Cerebellar cortex (tissue), 1 donor: Measurements from ENCODE around the gene KLHL20.
"Not testable (repeated sequence)": the region's sequence is repeated elsewhere in the genome, so short reads cannot be mapped to it uniquely, and the experiment has no call there.

Experiments used
- DNase-seq: peaks from one replicate; pipeline ENCODE4 v3.0.0-alpha.2; 2015; ENCODE audit warnings: low spot score

KLHL20 gene, protein sequence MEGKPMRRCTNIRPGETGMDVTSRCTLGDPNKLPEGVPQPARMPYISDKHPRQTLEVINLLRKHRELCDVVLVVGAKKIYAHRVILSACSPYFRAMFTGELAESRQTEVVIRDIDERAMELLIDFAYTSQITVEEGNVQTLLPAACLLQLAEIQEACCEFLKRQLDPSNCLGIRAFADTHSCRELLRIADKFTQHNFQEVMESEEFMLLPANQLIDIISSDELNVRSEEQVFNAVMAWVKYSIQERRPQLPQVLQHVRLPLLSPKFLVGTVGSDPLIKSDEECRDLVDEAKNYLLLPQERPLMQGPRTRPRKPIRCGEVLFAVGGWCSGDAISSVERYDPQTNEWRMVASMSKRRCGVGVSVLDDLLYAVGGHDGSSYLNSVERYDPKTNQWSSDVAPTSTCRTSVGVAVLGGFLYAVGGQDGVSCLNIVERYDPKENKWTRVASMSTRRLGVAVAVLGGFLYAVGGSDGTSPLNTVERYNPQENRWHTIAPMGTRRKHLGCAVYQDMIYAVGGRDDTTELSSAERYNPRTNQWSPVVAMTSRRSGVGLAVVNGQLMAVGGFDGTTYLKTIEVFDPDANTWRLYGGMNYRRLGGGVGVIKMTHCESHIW

DNA sequence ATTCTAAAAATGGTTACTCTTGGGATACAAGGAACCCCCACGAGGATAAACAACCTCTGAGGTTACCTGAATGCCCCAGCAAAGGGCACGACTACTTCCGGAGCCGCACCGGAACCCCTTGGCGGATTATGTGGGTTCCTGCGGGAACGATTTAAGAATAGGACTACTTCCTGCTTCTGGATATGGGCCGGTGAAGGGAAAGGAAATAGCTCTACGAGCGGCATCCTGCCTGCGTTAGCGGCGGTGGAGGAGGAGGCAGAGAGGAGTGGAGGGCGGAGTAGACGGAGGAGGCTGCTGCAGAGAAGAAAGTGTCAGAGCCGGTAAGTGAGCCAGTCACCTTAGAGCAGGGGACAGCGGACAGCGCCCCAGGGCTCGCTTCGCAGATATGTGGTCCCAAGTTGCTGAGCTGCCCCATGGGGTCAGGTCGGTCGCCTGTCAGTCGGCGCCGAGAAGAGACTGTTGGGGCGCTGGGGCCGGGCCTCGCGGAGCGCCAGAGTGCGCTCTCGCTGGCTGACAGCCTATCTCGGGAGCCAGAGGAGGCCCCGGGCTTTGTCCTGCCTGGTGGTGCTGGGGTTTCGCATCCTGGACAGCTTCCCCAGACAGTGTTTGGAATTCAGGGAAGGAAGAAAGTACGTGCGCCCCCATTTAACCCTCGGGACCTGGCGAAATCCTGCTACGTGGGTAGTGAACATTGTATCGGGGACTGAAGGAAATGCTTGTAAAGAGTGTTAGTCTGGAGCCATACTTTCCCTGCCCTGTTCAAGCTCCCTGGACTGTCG is at the start of gene KLHL20:
Gene KLHL20, plus strand, starts transcription at position 223 of the 779 bp plus-strand sequence. CDS start 1,063 bp downstream, outside the sequence.
- DNase-seq, result peak; percentile 91

- no peak for DNase-seq
Observed at GRCh38 chr1:173666646-173667045, 48.1 kb upstream of the KLHL20 start.

DNA sequence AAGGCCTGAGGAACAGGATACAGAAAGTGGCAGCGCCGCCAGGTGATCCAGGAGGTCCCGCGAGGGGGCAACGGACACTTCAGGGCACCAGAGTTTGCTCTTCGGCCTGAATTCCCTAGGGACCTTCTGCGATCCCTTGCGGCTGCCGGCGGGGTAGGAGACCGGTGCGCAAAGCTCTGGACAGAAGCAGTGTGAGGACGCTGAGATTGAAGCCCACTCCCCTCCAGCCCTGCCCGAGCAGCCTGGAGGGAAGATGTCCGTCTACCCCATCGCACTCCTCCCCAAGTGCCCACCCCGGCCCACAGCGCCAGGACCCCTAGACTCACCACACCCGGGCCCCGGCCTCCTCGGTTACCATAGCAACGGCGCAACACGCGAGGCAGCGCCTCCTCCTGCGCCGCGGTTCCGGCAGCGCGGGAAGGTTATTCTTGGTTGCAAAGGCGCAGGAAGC is 45.3 kb upstream of the KLHL20 start, which contains the start of gene ANKRD45:
Gene ANKRD45, minus strand, starts transcription at position 361 of the 451 bp plus-strand sequence. CDS start 10,433 bp downstream, outside the sequence.
- DNase-seq, result no peak

GRCh38 chr1:173674496-173674895 is 40.3 kb upstream of the KLHL20 start:
- DNase-seq, result not testable (repeated sequence)

DNA sequence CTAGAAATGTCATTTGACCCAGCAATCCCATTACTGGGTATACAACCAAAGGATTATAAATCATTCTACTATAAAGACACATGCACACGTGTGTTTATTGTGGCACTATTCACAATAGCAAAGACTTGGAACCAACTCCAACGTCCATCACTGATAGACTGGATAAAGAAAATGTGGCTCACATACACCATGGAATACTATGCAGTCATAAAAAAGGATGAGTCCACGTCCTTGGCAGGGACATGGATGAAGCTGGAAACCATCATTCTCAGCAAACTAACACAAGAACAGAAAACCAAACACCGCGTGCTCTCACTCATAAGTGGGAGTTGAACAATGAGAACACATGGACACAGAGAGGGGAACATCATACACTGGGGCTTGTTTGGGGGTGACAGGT is 34.6 kb upstream of the KLHL20 start:
- not testable (repeated sequence) for DNase-seq

DNA sequence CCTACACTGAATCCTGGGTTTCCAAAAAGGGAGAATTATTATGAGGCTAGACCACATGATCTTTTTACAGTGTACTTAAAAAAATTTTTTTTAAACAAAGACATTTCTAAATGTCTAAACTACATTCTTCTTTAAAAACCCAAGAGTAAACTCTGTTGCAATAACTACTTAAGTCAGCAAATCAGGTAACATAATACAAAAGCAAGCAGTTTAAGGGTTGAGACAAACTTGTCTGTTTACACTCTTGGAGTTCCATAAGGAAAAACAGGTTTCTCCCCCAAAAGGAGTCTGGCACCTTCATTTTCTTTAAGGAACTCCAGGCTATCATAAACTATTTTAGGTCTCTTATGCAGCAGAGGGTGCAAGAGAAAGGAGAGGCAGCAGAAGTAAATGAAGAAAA is 32.6 kb upstream of the KLHL20 start:
- no peak for DNase-seq

- DNase-seq, result not testable (repeated sequence)
Observed at GRCh38 chr1:173683838-173684237, 30.9 kb upstream of the KLHL20 start.

- not testable (repeated sequence) for DNase-seq
Observed at GRCh38 chr1:173685121-173685520, 29.7 kb upstream of the KLHL20 start.

- no peak for DNase-seq
Observed at GRCh38 chr1:173688300-173688699, 26.5 kb upstream of the KLHL20 start.

GRCh38 chr1:173693238-173693637 is 21.5 kb upstream of the KLHL20 start:
- no peak for DNase-seq

DNA sequence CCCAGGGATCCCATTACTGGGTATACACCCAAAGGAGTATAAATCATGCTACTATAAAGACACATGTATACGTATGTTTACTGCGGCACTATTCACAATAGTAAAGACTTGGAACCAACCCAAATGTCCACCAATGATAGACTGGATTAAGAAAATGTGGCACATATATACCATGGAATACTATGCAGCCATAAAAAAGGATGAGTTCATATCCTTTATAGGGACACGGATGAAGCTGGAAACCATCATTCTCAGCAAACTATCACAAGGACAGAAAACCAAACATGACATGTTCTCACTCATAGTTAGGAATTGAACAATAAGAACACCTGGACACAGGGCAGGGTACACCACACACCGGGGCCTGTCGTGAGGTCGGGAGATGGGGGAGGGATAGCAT is 13.5 kb upstream of the KLHL20 start:
- DNase-seq, result not testable (repeated sequence)

DNA sequence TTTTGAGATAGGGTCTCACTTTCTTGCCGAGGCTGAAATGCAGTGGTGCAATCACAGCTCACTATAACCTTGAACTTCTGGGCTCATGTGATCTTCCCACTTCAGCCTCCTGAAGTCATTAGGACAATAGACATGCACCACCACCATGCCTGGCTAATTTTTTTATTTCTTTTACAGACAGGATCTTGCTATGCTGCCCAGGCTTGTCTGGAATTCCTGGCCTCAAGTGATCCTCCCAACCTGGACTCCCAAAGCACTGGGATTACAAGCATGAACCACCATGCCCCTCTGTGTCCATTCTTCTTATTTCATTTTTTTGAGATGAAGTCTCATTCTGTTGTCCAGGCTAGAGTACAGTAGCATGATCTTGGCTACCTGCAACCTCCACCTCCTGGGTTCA is 12.0 kb upstream of the KLHL20 start:
- no peak for DNase-seq

GRCh38 chr1:173705117-173705516 is 9.7 kb upstream of the KLHL20 start:
- no peak for DNase-seq

GRCh38 chr1:173708787-173709186 is 6.0 kb upstream of the KLHL20 start:
- no peak for DNase-seq

GRCh38 chr1:173714441-173714758 is 381 bp upstream of the KLHL20 start:
- DNase-seq, result no peak

DNA sequence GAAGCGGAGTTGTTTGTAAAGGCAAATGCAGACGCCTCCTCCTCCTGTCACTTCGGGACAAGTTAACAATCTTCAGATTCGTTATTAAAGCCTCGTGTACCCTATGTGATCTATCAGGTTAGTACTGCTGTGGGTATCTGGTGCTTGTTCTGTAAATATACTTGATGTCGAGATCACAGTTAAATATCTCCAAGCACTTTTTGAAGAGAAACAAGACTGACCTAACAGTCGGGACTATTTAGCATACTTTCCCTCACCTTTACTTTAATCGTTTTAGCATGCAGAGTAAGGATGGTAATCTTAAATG is 710 bp downstream of the KLHL20 start:
- peak; percentile 51 for DNase-seq

DNA sequence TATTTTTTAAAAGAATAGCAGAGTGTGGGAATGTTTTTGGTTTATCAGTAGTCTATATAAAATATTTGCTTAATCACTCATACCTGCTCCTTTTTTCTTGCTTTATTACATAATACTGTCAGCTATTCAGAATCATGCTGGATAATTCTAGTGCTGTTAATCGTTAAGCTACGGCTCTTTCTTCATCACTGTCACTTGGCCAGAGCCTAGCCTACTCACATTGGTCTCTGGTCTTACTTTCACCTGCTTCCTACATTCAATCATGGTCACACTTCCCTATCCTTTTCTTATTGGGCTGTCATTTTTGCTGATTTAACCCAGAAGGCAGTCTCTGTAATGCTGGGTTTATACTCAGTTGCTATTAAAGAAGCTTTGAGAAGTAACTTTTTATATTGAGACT is 2.5 kb downstream of the KLHL20 start:
- no peak for DNase-seq

GRCh38 chr1:173731331-173731730 is 16.6 kb downstream of the KLHL20 start:
- DNase-seq, result not testable (repeated sequence)

- peak; percentile 63 for DNase-seq
Observed at GRCh38 chr1:173733912-173734311, 19.1 kb downstream of the KLHL20 start.

- not testable (repeated sequence) for DNase-seq
Observed at GRCh38 chr1:173736104-173736503, 21.3 kb downstream of the KLHL20 start.

GRCh38 chr1:173742203-173742886 is 27.6 kb downstream of the KLHL20 start:
- no peak for DNase-seq

DNA sequence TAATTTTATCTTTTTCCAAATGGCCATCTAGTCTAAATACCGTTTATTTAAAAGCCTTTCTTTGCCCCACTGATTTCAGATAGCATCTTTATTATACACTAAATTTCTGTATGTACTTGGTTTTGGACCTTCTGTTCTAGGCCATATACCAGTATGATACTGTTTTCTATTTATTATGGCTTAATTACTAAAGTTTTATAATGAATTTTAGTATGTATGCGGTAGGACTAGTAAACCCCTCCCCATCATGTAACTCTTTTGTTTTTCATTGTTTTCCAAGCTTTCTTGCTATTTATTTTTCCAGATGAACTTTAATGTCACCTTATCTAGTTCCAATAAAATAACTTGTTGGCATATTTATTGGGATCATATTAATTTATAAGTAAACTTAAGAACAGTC is 29.9 kb downstream of the KLHL20 start:
- DNase-seq, result no peak
